NCI-H2227 (cell line): ENCODE data around the gene KRTAP2-4.
"Not testable (repeated sequence)": the region's sequence is repeated elsewhere in the genome, so short reads cannot be mapped to it uniquely, and the experiment has no call there.

Experiments
- DNase-seq: peaks from one replicate; lab custom pipeline; 2025; ENCODE audit not compliant: unreplicated experiment; lab: John Stamatoyannopoulos, UW

Gene KRTAP2-4

DNA sequence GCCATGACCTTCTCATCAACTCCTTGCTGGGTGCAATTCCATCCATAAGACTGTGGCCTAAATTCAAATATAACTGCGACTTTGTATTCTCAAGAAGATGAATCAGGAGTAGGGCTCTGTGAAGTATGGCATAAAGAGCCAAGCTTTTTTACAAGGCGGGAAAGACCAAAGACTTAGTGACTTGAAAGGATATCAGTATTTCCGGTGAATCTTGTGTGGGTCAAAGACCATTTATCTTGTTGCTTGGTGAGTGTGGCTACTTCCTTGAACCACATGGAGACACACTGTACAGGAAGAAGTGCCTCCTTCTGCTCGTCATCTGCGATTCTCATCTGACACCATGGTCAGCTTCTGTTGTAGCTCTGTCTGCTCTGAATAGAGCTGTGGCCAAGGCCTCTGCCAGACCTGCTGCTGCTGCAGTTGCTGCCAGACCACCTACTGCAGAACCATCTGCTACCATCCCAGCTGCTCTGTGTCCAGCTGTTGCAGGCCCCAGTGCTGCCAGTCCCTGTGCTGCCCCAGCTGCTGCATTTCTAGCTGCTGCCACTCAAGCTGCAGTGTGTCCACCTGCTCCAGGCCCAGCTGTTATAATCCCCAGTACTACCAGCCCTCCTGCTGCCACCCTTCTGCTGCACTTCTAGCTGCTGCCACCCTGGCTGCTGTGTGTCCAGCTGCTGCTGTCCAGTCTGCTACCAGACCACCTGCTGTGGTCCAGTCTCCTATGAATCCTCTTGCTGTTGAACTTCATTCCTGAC is 6.1 kb upstream of the KRTAP2-4 start:
- no peak for DNase-seq

DNA sequence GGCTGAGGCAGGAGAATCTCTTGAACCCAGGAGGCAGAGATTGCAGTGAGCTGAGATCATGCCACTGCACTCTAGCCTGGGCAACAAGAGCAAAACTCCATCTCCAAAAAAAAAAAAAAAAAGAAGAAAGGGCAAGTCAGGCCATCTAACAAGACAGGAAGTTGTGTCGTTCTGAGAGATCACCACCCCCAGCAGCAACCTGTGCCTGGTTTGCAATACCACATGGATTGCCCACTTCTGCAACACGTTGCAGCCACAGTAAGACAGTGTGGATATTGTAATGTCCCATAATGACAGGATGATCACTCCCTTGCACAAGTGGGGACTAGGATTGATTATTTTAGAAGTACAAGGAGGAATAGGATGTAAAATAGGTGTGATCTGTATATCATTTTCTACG is 3.4 kb upstream of the KRTAP2-4 start:
- DNase-seq, result no peak

DNA sequence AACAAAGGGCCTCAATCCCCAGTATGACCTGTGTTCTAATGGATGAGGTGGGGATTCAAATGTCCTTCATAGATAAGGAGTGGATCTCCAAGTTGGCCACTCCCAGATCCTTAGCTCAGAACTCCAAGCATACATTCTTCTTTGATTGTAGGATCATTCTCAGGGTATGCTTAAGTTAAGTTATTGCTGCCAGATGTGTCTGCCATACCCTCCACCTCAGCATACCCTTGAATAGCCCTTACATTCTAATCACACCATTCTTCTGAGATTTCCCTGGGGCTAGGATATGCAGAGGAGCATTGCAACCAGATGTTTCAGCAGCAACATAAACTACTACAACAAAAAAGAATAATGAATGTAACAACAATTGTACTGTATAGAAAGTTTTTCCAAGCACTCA is 1.6 kb upstream of the KRTAP2-4 start:
- DNase-seq, result no peak

DNA sequence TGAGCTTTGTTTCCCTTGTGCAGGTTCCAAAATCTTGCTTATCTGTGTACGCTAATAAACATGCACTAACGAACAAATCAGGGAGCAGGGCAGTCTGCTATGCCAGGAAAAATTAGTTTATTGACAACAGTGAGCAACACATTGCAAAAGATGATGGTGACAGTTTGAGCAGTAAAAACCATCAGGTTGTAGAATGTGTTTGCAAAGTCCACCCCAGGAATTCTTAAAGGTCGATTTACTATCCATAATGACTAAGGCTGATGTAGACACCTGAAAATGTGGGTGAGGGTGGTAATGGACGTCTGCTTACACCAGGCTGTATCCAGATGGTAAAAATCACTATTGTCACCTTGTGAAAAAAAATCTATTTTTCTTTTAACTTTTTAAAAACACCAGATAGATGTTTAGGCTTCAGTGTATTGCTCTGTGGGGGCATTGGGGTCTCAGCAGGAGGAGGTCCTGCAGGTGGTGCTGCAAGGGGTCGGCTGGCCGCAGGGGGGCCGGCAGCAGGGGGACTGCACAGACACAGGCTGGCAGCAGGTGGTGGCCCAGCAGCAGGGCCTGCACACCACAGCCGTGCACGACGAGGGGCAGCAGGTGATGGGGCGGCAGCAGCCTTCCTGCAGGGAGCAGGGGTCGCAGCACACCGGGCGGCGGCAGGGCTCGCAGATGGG is 526 bp downstream of the KRTAP2-4 start:
- not testable (repeated sequence) for DNase-seq

DNA sequence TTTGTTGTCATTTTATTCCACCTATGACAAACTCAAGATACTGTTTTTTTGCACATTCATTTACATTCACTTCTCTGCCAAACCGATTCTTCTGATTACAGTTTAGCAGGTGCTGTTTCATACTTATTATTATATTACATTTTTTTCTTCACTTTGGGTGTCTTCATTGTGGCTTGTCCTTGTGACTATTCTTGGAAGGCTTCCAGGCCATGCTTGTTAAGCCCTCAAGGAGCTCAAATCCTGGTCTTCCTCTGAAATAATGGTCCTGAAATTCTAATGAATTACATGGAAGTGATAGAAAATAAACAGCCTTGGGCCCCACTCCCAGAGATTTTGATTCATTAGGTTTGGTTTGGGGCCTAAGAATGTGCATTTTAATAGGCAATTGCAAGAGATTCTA is 1.4 kb downstream of the KRTAP2-4 start:
- DNase-seq, result no peak

DNA sequence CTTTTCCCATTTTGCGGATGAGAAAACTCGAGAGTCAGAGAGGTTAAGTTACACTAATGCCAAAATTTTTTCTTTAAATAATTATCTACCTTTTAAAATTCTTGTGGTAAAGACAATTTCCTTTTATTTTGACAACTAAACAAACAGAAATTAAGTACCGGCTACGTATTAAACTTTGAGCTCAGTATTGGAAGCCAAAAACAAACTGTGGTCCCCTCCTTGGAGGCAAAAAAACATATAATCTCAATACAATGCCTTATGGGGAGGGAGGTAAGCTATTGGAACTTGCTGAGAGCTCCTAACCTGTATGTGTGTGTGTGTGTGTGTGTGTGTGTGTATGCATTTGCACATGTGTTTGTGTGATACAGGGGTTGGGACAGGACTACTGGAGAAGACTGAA is 2.2 kb downstream of the KRTAP2-4 start:
- DNase-seq, result no peak

DNA sequence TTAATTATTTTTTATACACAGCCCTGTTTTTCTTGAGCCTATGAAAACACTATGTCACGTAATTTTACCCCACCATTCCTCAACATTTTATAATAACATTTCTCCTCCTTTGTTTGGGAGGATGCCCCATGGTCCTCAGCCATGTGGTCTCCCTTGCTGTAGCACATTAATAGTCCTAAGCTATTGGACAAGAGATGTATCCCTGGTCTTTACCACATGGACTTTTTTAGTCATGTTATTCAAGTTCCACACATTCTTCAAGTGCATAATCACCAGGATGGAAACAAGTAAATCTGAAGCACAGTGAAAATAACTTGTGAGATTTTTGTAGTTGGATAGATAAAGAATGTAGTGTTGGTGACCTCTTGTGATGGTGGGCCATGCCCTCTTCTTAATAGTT is 3.7 kb downstream of the KRTAP2-4 start:
- no peak for DNase-seq

DNA sequence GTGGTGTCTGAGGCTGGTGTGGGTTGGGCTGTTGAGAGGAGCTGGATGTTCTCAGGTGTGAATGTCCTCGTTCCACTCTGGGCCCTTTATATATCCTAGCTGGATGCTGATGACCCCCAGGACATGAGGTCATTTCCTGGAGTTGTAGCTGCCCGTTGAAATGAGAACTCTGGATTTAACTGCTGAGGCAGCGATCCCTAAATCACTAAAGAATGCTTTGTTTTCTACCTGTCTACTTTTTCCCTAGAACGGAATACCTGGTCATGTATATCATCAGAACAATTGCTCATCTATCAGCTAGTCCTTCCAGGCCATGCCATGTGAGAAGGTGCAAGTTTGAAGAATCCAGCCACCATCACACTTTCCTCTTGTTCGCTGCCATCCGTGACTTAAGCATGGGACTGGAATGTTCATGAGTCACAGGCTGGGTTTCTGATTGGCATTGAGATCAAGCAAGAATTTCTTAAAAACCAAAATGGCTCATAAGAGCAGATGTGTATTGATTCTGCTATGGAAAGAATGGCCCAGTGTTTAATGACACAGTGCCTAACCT is 5.6 kb downstream of the KRTAP2-4 start, which contains the start of gene KRTAP2-3:
KRTAP2-3 (minus strand) TSS at position 63 of the 553 bp plus-strand sequence. CDS start 64 bp downstream, outside the sequence.
- no peak for DNase-seq

DNA sequence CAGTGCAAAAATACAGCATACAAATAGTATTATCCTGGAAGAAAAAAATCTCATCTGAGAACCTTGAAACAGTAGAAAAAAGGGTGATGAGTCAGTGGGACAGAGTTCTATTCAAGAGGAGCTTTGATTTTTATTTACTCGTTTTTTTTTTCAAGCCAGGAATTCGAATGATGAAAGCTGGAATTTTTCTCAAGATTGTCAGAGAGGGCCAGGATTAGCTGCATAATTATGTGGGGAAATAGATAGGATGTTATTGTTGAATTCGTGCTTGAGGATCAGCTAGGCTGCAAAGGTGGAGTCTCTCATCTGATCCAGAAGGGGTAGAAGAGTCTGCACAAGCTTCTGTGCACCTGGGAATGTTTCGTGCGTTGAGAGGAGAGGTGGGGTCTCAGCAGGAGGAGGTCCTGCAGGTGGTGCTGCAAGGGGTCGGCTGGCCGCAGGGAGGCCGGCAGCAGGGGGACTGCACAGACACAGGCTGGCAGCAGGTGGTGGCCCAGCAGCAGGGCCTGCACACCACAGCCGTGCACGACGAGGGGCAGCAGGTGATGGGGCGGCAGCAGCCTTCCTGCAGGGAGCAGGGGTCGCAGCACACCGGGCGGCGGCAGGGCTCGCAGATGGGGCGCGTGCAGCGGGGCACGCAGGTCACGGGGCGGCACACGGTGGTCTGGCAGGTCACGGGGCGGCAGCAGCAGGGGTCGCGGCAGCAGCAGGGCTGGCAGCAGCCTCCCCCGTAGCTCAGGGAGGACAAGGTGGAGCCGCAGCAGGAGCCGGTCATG is 6.2 kb downstream of the KRTAP2-4 start:
- DNase-seq, result not testable (repeated sequence)

DNA sequence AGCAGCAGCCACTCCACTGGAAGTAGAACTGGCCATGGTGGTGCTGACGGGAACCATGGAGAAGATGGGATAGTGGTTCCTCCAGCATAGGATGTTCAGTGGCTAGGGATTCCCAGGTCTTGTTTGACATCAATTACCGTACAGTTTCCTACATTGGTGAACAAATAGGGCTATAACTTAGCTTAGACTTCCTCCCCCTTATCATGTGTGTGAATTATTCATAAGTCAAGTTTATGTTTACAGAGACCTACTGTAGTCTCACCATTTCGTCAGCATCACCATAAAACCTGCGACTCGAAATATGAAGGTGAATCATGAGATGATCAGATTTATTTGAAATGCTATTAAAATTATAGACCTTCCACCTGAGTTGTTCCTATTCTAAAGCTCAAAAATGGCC is 6.9 kb downstream of the KRTAP2-4 start:
- DNase-seq, result no peak

DNA sequence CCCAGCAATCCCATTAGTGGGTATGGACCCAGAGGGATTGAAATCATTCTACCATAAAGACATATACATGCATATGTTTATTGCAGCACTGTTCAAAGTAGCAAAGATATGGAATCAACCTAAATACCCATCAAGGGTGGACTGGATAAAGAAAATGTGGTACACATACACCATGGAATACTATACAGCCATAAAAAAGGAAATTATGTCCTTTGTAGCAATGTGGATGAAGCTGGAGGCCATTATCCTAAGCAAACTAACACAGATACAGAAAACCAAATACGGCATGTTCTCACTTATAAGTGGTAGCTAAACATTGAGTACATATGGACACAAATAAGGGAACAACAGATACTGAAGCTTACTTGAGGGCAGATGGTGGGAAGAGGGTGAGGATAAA is 8.1 kb downstream of the KRTAP2-4 start:
- no peak for DNase-seq

DNA sequence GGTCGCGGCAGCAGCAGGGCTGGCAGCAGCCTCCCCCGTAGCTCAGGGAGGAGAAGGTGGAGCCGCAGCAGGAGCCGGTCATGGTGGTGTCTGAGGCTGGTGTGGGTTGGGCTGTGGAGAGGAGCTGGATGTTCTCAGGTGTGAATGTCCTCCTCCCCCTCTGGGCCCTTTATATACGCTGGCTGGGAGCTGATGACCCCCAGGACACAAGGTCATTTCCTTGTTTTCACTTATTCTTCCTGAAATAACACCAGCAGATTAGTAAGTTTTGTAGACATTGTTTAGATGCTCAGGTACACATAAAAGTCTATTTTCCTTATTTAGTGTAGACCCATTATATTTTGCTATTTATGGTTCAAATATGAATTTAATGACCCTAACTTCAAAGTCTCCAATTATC is 10.5 kb downstream of the KRTAP2-4 start, which contains the start of gene KRTAP2-2:
KRTAP2-2 (minus strand) TSS at position 101 of the 400 bp plus-strand sequence; CDS start at position 82, 19 bp downstream.
- not testable (repeated sequence) for DNase-seq

DNA sequence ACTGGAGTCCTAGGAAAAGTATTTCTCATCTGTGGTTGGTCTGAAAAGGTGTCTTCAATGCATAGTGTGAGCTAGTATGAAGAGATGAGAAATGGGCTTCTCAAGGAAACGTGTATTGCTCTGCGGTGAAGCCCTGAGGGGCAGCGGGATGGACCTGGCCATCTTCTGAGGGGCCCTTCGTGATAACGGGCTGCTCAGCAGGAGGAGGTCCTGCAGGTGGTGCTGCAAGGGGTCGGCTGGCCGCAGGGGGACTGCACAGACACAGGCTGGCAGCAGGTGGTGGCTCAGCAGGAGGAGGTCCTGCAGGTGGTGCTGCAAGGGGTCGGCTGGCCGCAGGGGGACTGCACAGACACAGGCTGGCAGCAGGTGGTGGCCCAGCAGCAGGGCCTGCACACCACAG is 11.1 kb downstream of the KRTAP2-4 start:
- DNase-seq, result not testable (repeated sequence)

DNA sequence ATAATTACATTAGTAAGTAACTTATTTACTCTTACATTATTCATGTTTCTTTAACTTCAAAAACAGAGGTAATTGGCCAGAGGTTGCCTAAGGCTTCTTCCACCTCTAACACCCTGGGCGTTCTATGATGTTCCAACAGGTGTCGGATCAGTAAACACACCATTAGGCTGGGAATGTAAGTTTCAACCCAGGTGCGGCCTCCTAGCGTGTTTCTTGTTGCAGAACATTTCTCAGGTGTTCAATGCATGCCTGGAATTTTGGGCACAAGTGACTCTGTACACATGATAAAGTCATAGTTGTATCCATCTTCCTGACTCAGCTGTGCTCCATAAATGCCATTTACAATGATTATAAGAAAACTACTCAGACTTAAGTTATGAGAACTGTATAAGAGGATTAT is 11.7 kb downstream of the KRTAP2-4 start:
- DNase-seq, result no peak

DNA sequence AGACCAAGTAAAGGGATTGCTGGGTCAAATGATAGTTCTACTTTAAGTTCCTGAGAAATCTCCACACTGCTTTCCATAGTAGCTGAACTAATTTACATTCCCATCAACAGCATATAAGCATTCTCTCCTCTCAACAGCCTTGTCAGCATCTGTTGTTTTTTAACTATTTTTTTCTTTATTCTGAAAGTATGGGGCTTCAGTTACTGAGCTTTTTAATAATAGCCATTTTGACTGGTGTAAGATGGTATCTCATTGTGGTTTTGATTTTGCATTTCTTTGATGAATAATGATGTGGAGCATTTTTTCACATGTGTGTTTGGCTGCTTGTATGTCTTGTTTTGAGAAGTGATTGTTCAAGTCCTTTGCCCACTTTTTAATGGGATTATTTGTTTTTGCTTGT is 13.1 kb downstream of the KRTAP2-4 start:
- no peak for DNase-seq

DNA sequence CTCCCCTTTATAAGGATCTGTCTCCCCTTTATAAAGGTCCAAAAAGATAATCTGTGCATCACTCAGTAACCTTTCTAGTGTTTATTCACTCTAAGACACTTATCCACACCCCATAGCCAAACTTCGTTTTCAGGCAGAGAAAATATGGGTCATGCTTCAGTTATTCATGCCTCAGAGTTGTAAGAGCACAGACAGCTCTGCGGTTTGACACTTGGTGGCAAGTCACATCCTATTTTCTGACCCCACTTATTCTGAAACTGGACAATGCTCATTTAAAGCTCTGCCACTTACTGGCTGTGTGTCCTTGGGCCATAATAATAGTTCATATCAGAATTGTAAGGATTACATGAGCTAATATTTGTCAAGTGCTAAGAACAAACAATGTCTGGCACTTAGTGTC is 16.6 kb downstream of the KRTAP2-4 start:
- no peak for DNase-seq

DNA sequence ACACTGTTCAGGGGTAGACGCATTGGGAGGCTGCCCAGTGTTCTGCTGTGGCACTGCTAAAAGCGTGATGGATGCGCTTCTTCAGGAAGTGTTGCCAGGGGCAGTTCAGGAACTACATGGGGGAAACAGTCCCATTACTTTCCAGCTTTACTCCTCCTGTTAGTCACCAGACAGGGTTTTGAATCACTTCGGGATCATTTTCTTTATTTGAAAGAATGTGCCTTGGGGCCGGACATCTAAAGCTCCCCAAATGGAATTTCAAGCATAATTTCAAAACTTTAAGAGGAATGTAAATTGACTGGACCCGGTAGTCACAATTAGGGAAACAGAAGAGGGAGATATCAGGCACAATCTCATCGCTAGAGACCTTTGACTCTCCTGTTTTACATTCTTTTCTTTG is 17.2 kb downstream of the KRTAP2-4 start:
- no peak for DNase-seq

DNA sequence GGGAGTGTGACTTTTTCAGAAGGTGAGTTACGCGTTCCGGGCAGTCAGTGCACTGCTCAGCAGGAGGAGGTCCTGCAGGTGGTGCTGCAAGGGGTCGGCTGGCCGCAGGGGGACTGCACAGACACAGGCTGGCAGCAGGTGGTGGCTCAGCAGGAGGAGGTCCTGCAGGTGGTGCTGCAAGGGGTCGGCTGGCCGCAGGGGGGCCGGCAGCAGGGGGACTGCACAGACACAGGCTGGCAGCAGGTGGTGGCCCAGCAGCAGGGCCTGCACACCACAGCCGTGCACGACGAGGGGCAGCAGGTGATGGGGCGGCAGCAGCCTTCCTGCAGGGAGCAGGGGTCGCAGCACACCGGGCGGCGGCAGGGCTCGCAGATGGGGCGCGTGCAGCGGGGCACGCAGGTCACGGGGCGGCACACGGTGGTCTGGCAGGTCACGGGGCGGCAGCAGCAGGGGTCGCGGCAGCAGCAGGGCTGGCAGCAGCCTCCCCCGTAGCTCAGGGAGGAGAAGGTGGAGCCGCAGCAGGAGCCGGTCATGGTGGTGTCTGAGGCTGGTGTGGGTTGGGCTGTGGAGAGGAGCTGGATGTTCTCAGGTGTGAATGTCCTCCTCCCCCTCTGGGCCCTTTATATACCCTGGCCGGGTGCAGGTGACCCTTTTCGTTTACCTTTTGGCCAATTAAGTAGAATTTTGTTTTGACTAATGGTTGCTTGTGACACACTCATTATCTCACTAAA is 18.8 kb downstream of the KRTAP2-4 start, which contains the start of gene KRTAP2-1:
KRTAP2-1 (minus strand) TSS at position 582 of the 731 bp plus-strand sequence; CDS start at position 533, 49 bp downstream.
- not testable (repeated sequence) for DNase-seq

DNA sequence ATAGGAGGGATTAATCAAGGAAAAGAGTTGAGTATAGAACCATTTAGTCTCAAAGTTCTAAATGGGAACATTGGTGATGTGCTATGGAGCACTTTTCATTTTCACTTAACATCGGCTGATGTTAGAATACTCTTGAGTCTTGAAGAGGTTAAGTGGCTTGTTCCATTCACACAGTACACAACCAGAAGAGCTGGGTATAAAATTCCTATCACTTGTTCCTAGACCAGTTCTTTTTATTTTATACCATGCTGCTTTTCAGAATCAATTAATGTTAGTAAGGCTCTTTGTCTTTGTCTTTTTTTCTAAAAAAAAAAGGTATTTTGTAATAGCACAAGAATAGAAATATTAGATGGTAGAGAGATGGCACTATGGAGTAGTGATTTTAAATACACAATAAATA is 22.7 kb downstream of the KRTAP2-4 start:
- no peak for DNase-seq

DNA sequence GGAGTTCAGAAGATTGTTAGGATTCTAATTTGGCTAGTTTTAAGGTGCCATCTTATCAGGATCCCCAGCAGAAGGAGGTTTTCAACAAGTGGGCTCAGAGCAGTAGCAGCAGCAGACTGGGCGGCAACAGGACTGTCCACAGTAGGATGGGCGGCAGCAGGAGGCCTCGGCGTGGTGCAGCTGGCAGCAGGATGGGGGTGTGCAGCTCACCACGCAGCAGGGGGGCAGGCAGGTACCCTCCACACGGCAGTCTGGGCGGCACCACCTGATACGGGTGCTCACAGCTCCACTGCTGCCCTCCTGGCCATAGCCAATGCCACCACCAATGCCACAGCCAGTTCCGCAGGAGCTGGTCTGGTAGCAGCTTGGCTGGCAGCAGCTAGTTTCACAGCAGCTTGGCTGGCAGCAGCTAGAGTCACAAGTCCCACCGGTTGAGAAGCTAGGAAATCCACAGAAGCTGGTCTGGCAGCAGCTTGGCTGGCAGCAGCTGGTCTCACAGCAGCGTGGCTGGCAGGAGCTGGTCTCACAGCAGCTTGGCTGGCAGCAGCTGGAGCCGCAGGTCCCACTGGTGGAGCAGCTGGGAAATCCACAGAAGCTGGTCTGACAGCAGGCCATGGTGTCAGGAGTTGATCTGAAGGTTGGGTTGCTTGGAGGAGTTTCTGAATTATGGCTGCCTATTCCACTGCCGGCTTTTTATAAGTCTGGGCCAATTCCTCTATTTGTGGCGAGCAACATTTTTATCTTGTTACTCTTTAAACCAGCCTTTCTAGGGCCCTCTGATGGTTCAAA is 24.7 kb downstream of the KRTAP2-4 start, which contains the start of gene KRTAP1-1:
KRTAP1-1 (minus strand) TSS at position 668 of the 789 bp plus-strand sequence; CDS start at position 615, 53 bp downstream.
- not testable (repeated sequence) for DNase-seq
